Measurements from ENCODE around the gene ARF1.

ARF1 gene

DNA sequence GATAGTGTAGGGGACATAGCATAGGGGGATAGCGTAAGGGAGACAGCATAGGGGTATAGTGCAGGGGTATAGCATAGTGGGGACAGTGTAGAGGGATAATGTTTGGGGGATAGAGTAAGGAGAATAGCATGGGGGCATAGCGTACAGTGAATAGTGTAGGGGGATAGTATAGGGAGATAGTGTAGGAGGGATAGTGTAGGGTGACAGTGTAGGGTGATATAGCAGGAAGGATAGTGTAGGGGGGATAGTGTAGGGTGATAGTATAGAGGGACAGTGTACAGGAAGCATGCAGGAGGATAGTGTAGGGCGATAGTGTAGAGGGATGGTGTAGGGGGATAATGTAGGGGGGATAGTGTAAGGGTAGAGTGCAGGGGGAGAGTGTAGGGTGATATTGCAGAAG, 11.7 kb upstream of the ARF1 start:
- TF ChIP-seq NFIC (IDR thresholded peaks at IDR 0.05): no peak
- no peak for TF ChIP-seq ZBTB7A (IDR thresholded peaks at IDR 0.05; ENCODE audit: low read depth)
- TF ChIP-seq, protein P1, sequence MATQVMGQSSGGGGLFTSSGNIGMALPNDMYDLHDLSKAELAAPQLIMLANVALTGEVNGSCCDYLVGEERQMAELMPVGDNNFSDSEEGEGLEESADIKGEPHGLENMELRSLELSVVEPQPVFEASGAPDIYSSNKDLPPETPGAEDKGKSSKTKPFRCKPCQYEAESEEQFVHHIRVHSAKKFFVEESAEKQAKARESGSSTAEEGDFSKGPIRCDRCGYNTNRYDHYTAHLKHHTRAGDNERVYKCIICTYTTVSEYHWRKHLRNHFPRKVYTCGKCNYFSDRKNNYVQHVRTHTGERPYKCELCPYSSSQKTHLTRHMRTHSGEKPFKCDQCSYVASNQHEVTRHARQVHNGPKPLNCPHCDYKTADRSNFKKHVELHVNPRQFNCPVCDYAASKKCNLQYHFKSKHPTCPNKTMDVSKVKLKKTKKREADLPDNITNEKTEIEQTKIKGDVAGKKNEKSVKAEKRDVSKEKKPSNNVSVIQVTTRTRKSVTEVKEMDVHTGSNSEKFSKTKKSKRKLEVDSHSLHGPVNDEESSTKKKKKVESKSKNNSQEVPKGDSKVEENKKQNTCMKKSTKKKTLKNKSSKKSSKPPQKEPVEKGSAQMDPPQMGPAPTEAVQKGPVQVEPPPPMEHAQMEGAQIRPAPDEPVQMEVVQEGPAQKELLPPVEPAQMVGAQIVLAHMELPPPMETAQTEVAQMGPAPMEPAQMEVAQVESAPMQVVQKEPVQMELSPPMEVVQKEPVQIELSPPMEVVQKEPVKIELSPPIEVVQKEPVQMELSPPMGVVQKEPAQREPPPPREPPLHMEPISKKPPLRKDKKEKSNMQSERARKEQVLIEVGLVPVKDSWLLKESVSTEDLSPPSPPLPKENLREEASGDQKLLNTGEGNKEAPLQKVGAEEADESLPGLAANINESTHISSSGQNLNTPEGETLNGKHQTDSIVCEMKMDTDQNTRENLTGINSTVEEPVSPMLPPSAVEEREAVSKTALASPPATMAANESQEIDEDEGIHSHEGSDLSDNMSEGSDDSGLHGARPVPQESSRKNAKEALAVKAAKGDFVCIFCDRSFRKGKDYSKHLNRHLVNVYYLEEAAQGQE (IDR thresholded peaks at IDR 0.05; ENCODE audit: low read depth): no peak
- no peak for TF ChIP-seq EGR1 (IDR thresholded peaks at IDR 0.05)
- no peak for TF ChIP-seq CREB1 (IDR thresholded peaks at IDR 0.05; ENCODE audit: low read depth)
- TF ChIP-seq, protein P2, sequence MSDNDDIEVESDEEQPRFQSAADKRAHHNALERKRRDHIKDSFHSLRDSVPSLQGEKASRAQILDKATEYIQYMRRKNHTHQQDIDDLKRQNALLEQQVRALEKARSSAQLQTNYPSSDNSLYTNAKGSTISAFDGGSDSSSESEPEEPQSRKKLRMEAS (IDR thresholded peaks at IDR 0.05): no peak
- no peak for TF ChIP-seq EP300 (IDR thresholded peaks at IDR 0.05; ENCODE audit: borderline replicate concordance)
- TF ChIP-seq, protein P3, sequence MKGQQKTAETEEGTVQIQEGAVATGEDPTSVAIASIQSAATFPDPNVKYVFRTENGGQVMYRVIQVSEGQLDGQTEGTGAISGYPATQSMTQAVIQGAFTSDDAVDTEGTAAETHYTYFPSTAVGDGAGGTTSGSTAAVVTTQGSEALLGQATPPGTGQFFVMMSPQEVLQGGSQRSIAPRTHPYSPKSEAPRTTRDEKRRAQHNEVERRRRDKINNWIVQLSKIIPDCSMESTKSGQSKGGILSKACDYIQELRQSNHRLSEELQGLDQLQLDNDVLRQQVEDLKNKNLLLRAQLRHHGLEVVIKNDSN (IDR thresholded peaks at IDR 0.05): no peak
- no peak for TF ChIP-seq TCF12 (IDR thresholded peaks at IDR 0.05; ENCODE audit: low read depth)
- no peak for TF ChIP-seq FOXM1 (IDR thresholded peaks at IDR 0.05; ENCODE audit: borderline replicate concordance, low read depth)
- no peak for TF ChIP-seq TAF1 (IDR thresholded peaks at IDR 0.05; ENCODE audit: low read depth)

DNA sequence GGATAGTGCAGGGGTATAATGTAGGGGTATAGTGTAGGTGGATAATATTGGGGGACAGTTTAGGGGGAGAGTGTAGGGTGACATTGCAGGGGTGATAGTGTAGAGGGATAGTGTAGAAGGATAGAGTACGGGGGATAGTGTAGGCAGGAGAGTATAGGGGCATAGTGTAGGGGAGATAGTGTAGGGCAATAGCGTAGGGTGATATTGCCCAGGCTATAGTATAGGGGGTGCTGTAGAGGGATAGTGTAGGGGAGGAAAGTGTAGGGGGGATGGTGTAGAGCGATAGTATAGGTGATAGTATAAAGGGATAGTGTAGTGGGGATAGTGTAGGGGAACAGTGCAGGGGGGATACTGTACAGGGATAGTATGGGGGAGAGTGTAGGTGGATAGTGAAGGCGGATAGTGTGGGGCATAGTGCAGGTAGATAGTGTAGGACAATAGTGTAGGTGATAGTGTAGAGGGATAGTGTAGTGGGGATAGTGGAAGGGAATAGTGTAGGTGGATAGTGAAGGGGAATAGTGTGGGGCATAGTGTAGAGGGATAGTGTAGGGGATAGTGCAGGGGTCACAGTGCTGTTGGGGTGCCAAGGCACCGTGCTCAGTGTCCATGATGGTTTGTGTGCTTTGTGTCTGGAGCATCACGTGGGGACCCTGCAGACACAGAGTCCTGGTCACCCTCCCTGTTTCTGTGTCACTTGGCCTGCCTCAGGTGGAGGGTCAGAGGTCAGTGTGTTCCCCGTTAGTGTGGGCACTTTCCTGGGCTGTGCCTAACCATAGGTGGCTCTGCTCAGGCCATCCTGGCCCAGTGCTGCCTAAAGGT, 10.5 kb upstream of the ARF1 start:
- TF ChIP-seq CEBPB (IDR thresholded peaks at IDR 0.05) (no peak), FOXM1 (IDR thresholded peaks at IDR 0.05; ENCODE audit: borderline replicate concordance, low read depth) (no peak)

DNA sequence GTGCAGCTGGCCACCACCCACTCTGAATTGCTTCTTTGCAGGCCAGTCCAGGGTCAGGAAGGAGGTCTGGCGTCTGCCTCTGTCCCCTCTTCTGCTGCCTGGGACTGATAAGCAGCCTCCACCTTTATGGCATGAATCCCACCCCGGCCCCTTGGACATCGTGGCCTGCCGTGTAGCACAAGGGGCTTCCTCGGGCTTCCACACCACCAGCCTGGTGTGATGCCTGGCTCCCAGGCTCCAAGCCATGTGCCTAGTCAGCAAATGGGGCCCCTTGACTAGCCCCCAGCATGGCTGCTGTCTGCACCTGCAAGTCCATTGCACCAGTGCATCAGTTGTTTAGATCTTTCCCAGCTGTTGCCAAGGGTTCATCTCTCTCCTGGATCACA, 9.9 kb upstream of the ARF1 start:
- TF ChIP-seq, protein P2 (IDR thresholded peaks at IDR 0.05): no peak
- TF ChIP-seq EGR1 (IDR thresholded peaks at IDR 0.05) (no peak), CREB1 (IDR thresholded peaks at IDR 0.05; ENCODE audit: low read depth) (no peak), FOXM1 (IDR thresholded peaks at IDR 0.05; ENCODE audit: borderline replicate concordance, low read depth) (no peak), ZBTB7A (IDR thresholded peaks at IDR 0.05; ENCODE audit: low read depth) (no peak), NFIC (IDR thresholded peaks at IDR 0.05) (no peak), TEAD4 (IDR thresholded peaks at IDR 0.05) (no peak), TAF1 (IDR thresholded peaks at IDR 0.05; ENCODE audit: low read depth) (no peak), RAD21 (IDR thresholded peaks at IDR 0.05; ENCODE audit: low read depth) (no peak), YY1 (IDR thresholded peaks at IDR 0.05; ENCODE audit: low read depth) (no peak)
- TF ChIP-seq, protein P1 (IDR thresholded peaks at IDR 0.05; ENCODE audit: low read depth): no peak
- TF ChIP-seq, protein P3 (IDR thresholded peaks at IDR 0.05): no peak

DNA sequence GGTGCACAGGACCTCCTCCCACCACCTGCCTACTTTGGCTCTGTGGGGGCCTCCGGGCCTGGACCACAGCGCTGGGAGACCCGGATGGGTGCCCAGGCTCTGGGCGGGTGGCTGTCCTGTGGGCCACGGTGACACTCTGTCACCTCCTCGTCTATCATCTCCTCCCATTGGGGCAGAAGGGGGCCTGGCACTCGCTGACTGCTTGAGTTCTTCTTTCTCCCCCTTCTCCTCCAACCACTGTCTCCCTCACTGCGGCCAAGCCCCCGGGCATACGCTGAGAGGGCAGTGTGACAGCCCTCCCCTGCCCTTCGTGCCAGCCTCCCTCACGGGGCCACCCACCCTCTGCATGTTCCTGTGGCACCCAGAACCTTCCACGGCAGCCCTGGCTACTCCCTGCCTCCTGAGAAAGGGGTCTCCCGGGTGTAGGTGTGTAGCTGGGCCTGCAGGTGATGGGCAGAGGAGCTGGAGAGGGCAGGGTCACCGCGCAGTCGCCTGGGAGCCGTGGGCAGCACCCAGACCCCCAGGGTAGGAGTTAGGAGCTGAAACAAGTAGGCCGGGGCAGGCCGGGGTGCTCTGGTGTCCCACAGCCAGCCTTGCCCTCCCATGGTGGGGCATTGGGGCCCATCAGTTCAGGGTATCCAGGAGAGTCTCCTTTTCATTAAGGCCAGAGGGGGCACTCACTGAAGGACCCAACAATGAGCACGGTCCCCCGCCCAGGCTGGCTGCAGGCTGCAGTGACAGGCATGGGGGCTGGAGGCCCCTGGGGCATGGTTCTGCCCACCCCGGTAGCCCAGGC, 9.2 kb upstream of the ARF1 start:
- TF ChIP-seq, protein P3 (IDR thresholded peaks at IDR 0.05): no peak
- TF ChIP-seq CREB1 (IDR thresholded peaks at IDR 0.05; ENCODE audit: low read depth): no peak
- TF ChIP-seq, protein P1 (IDR thresholded peaks at IDR 0.05; ENCODE audit: low read depth): no peak
- no peak for TF ChIP-seq EP300 (IDR thresholded peaks at IDR 0.05; ENCODE audit: borderline replicate concordance)
- TF ChIP-seq, protein P2 (IDR thresholded peaks at IDR 0.05): no peak
- TF ChIP-seq TCF12 (IDR thresholded peaks at IDR 0.05; ENCODE audit: low read depth): no peak
- no peak for TF ChIP-seq NFIC (IDR thresholded peaks at IDR 0.05)
- TF ChIP-seq TEAD4 (IDR thresholded peaks at IDR 0.05): no peak
- TF ChIP-seq RAD21 (IDR thresholded peaks at IDR 0.05; ENCODE audit: low read depth): no peak
- no peak for TF ChIP-seq FOXM1 (IDR thresholded peaks at IDR 0.05; ENCODE audit: borderline replicate concordance, low read depth)
- no peak for TF ChIP-seq EGR1 (IDR thresholded peaks at IDR 0.05)

Measured in Ishikawa (cell line).